SK-MEL-5 (cell line): Measurements from ENCODE around the gene SELENOW. TPM values are rescaled to one million over a fixed set of nuclear protein-coding genes. Genes with fewer than 3 reads are reported as not detected.
"Not testable (repeated sequence)": the region's sequence is repeated elsewhere in the genome, so short reads cannot be mapped to it uniquely, and the experiment has no call there.

ENCODE experiments used
- DNase-seq: peaks from one replicate; pipeline ENCODE4 v3.0.0-alpha.2; 2016; ENCODE audit warnings: low read depth, low spot score
- in situ Hi-C: cut with HindIII; loops from 2 replicates; pipeline ENCODE4 v1.10.0; 2016; ENCODE audit warnings: low sequenced_read_pairs, high pct_unique_total_duplicates, low pct_unique_long_range_greater_than_20kb
- total RNA-seq: library from RNA; depleted of rRNA; stranded (reverse); fragments of >200 nt; shearing (Covaris generic); gene quantifications from 2 replicates; pipeline ENCODE4 v1.2.3, GENCODE V29; 2014

The SELENOW gene
- total RNA-seq, 1 experiment from 2014 or later: 228 TPM

GRCh38 chr19:47802521-47803043 lies 24.1 kb downstream of the SELENOW start:
- in situ Hi-C loops: no loop called here
- no peak for DNase-seq

GRCh38 chr19:47803148-47803547 lies 24.6 kb downstream of the SELENOW start:
- in situ Hi-C loops, DNase-seq: not testable (repeated sequence)

- DNase-seq, in situ Hi-C loops: not testable (repeated sequence)
Observed at GRCh38 chr19:47803671-47804070, 25.2 kb downstream of the SELENOW start.

GRCh38 chr19:47804451-47804850 lies 25.9 kb downstream of the SELENOW start, which contains the start of gene TPRX1:
TSS of gene TPRX1 (minus strand) at chr19:47804551. CDS start at chr19:47804539, 12 bp downstream.
- DNase-seq, in situ Hi-C loops: not testable (repeated sequence)

- in situ Hi-C loops: no loop called here
Observed at GRCh38 chr19:47805313-47805712, 26.8 kb downstream of the SELENOW start.

GRCh38 chr19:47806435-47806834 lies 27.9 kb downstream of the SELENOW start:
- DNase-seq: no peak
- in situ Hi-C loops: no loop called here

More at GRCh38 chr19:47805313-47805712, 26.8 kb downstream of the SELENOW start:
- no peak for DNase-seq

GRCh38 chr19:47813304-47813994 lies 34.9 kb downstream of the SELENOW start:
- DNase-seq: peak; percentile 85
- in situ Hi-C loops: no loop called here

- in situ Hi-C loops: no loop called here
- no peak for DNase-seq
Observed at GRCh38 chr19:47813995-47814328, 35.5 kb downstream of the SELENOW start.

GRCh38 chr19:47816270-47816669 lies 37.8 kb downstream of the SELENOW start:
- DNase-seq, in situ Hi-C loops: not testable (repeated sequence)

GRCh38 chr19:47818221-47818620 lies 39.7 kb downstream of the SELENOW start:
- not testable (repeated sequence) for DNase-seq

GRCh38 chr19:47819858-47820257 lies 41.4 kb downstream of the SELENOW start:
- in situ Hi-C loops: no loop called here
- DNase-seq: peak; percentile 6

More at GRCh38 chr19:47818221-47818620, 39.7 kb downstream of the SELENOW start:
- in situ Hi-C loops: not testable (repeated sequence)

GRCh38 chr19:47820410-47820809 lies 41.9 kb downstream of the SELENOW start:
- in situ Hi-C loops: no loop called here
- DNase-seq: no peak

- in situ Hi-C loops: no loop called here
- no peak for DNase-seq
Observed at GRCh38 chr19:47821460-47822020, 43.0 kb downstream of the SELENOW start, which contains the start of gene CRX. TSS of gene CRX (plus strand) at chr19:47821937. CDS start at chr19:47834444, 12,507 bp downstream.

- DNase-seq: no peak
- in situ Hi-C loops: no loop called here
Observed at GRCh38 chr19:47824396-47824795, 45.9 kb downstream of the SELENOW start.

GRCh38 chr19:47826800-47827199 lies 48.3 kb downstream of the SELENOW start:
- in situ Hi-C loops: no loop called here
- DNase-seq: no peak

- no peak for DNase-seq
- in situ Hi-C loops: no loop called here
Observed at GRCh38 chr19:47832723-47833122, 54.2 kb downstream of the SELENOW start.
